Esophagus squamous epithelium (tissue), 4 donors: Measurements from ENCODE around the gene CAMK2A.

Source experiments
- CTCF ChIP-seq, 6 experiments: fragments of 450-650 bp in 4 of 6; fragments of 200-600 bp in 2 of 6; sonication (generic) in 2 of 6; IDR thresholded peaks; one replicate each; pipeline ENCODE4 v1.5.1; 2016 to 2019; ENCODE audit warnings: antibody characterized with exemption in 6 of 6, mild to moderate bottlenecking in 4 of 6, moderate library complexity in 4 of 6
- POLR2A ChIP-seq, 4 donors: fragments of 450-650 bp; IDR thresholded peaks; one replicate each; pipeline ENCODE4 v1.6.1; 2017; ENCODE audit warnings: antibody characterized with exemption in 4 of 4, mild to moderate bottlenecking in 4 of 4, moderate library complexity in 3 of 4

- no peak for TF ChIP-seq CTCF (IDR thresholded peaks at IDR 0.05)
- no peak for TF ChIP-seq POLR2A (IDR thresholded peaks at IDR 0.05)
Observed at GRCh38 chr5:150253416-150254208, 36.0 kb downstream of the CAMK2A start.
